Neuronal stem cell (in vitro differentiated cells): ENCODE data around the gene MSANTD2.
A peak's percentile ranks its signal among the peaks of the same experiment; 100 is the strongest.

ENCODE experiments used
- DNase-seq: peaks from one replicate; pipeline ENCODE4 v3.0.0-alpha.2; 2013; ENCODE audit warnings: low spot score
- H2AFZ ChIP-seq: one replicate; pipeline ENCODE4 v1.6.1; 2013; ENCODE audit warnings: mild to moderate bottlenecking, low read length, inconsistent platforms
- H2AK5ac ChIP-seq: 2 replicates; pipeline ENCODE4 v1.6.1; 2013; ENCODE audit warnings: low read depth, mild to moderate bottlenecking, inconsistent platforms, low read length, moderate library complexity, mixed read lengths
- H2BK120ac ChIP-seq: 2 replicates; pipeline ENCODE4 v1.6.1; 2013; ENCODE audit warnings: low read depth, mild to moderate bottlenecking, inconsistent platforms, low read length, moderate library complexity, mixed read lengths
- H2BK12ac ChIP-seq: one replicate; pipeline ENCODE4 v1.6.1; 2013; ENCODE audit warnings: low read length, inconsistent platforms
- H2BK15ac ChIP-seq: 2 replicates; pipeline ENCODE4 v1.6.1; 2013; ENCODE audit warnings: mild to moderate bottlenecking, low read length, inconsistent platforms, mixed read lengths
- H2BK5ac ChIP-seq: one replicate; pipeline ENCODE4 v1.6.1; 2013; ENCODE audit warnings: inconsistent platforms, mild to moderate bottlenecking, low read length, moderate library complexity
- H3K14ac ChIP-seq: one replicate; pipeline ENCODE4 v1.6.1; 2013; ENCODE audit warnings: low read length, inconsistent platforms
- H3K18ac ChIP-seq: 2 replicates; pipeline ENCODE4 v1.6.1; 2013; ENCODE audit warnings: low read length, inconsistent platforms
- H3K23ac ChIP-seq: 2 replicates; pipeline ENCODE4 v1.6.1; 2013; ENCODE audit warnings: low read depth, mild to moderate bottlenecking, mixed read lengths, low read length, inconsistent platforms; ENCODE audit not compliant: poor library complexity
- H3K27ac ChIP-seq: replicated peaks from 3 replicates; pipeline ENCODE4 v1.5.1; 2013; ENCODE audit warnings: low read length, inconsistent platforms
- H3K27me3 ChIP-seq, 3 experiments: 2 replicates each; pipeline ENCODE4 v1.6.1; 2013; ENCODE audit warnings: low read length in 3 of 3, mild to moderate bottlenecking in 2 of 3, inconsistent platforms in 1 of 3, low read depth in 1 of 3, mixed read lengths in 1 of 3, moderate library complexity in 1 of 3; ENCODE audit not compliant: control insufficient read depth in 3 of 3, insufficient read depth in 3 of 3
- H3K36me3 ChIP-seq, 2 donors: replicated peaks in 1 of 2; 2 replicates each; pipeline ENCODE4 v1.6.1; 2013; ENCODE audit warnings: low read length in 2 of 2; ENCODE audit not compliant: control insufficient read depth in 2 of 2, insufficient read depth in 2 of 2
- H3K4ac ChIP-seq: 2 replicates; pipeline ENCODE4 v1.6.1; 2013; ENCODE audit warnings: inconsistent platforms, mild to moderate bottlenecking, low read length, moderate library complexity
- H3K4me1 ChIP-seq, 2 donors: 1 replicate in 1 of 2; 2 replicates in 1 of 2; pipeline ENCODE4 v1.6.1; 2013; ENCODE audit warnings: low read length in 2 of 2, low read depth in 1 of 2; ENCODE audit not compliant: control insufficient read depth in 2 of 2, insufficient read depth in 1 of 2
- H3K4me2 ChIP-seq: one replicate; pipeline ENCODE4 v1.6.1; 2013; ENCODE audit warnings: mild to moderate bottlenecking, low read length, inconsistent platforms; ENCODE audit not compliant: insufficient read depth, poor library complexity, severe bottlenecking
- H3K4me3 ChIP-seq, 2 donors: 2 replicates each; pipeline ENCODE4 v1.5.1; 2013; ENCODE audit warnings: low read length in 2 of 2, mild to moderate bottlenecking in 2 of 2, inconsistent platforms in 1 of 2, moderate library complexity in 1 of 2
- H3K79me1 ChIP-seq: one replicate; pipeline ENCODE4 v1.6.1; 2013; ENCODE audit warnings: low read depth, mild to moderate bottlenecking, inconsistent platforms, low read length, moderate library complexity
- H3K9ac ChIP-seq: one replicate; pipeline ENCODE4 v1.6.1; 2013; ENCODE audit warnings: mild to moderate bottlenecking, low read depth, low read length, inconsistent platforms; ENCODE audit not compliant: poor library complexity
- H3K9me3 ChIP-seq, 2 donors: replicated peaks in 1 of 2; 2 replicates each; pipeline versions ENCODE3 to v1.6.1; 2013; ENCODE audit warnings: low read length in 2 of 2, mild to moderate bottlenecking in 2 of 2, inconsistent platforms in 1 of 2, low read depth in 1 of 2, mixed read lengths in 1 of 2, moderate library complexity in 1 of 2; ENCODE audit not compliant: control insufficient read depth in 2 of 2, insufficient read depth in 1 of 2
- H4K8ac ChIP-seq: one replicate; pipeline ENCODE4 v1.6.1; 2013; ENCODE audit warnings: low read depth, mild to moderate bottlenecking, inconsistent platforms, low read length, moderate library complexity
- H4K91ac ChIP-seq: one replicate; pipeline ENCODE4 v1.6.1; 2013; ENCODE audit warnings: low read length, low read depth, mild to moderate bottlenecking, inconsistent platforms; ENCODE audit not compliant: poor library complexity
- WGBS, 2 donors: extraction: QIAGEN DNeasy Blood & Tissue Kit; methylation state at CpG; one replicate each; pipeline ENCODE4 v1.1.7; 2013; ENCODE audit warnings: missing lambda C conversion rate in 2 of 2, mixed read lengths in 1 of 2; ENCODE audit not compliant: insufficient read length in 2 of 2, insufficient replicate concordance in 1 of 2; ENCODE audit errors: extremely low coverage in 2 of 2; 5-methylcytosine and 5-hydroxymethylcytosine counted together

The MSANTD2 gene

DNA sequence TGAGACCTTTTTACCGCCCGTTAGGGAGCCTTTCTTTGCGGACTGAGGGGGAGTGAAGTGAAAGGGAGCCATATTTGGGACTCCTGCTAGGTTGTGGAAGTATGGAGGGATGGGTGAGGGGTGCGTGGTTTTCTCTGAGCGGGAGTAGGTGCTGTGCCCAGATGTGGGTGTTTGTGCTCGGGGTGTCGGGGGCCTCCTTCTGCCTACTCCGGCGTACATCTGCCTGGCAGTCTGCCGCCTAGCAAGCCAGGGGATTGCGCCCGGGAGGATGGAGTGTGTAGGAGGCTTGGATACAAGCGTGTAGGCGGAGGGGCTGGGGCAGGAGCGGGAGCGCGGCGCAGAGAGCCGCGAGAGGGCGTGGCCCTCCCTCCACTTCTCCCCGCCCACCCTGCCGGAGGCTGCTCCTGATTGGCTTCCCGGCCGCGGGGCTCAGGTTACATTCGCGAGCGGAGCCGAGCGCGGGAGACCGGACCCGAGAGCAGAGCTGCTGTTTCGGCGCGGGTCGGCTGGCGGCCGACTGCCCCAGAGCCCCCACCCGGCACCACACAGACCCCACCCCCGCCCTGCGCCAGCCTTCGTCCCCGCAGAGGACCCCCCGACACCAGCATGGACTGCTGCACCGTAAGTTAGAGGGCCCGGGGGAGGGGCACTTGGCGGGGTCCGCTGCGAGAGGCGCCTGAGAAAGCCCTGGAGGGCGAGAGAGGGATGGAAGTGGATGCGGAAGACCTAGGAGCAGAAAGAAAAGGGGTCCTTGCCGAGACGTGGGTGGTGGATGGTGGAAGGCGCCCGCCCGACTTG lies 60.5 kb downstream of the MSANTD2 start, which contains the start of gene NRGN:
TSS of gene NRGN (plus strand) at position 464 of the 798 bp plus-strand sequence. CDS start at position 607, 143 bp downstream.
- Histone ChIP-seq H3K9ac (peak within 1 kb of the TSS; percentile 2), H2AFZ (peak within 1 kb of the TSS; percentile 82), H3K79me1 (no peaks in the 10 kb centered on the region), H2BK12ac (no peak within 1 kb of the TSS), H3K4ac (no peak within 1 kb of the TSS), H4K8ac (no peak within 1 kb of the TSS), H3K18ac (peak within 1 kb of the TSS; percentile 74), H2BK5ac (no peak within 1 kb of the TSS), H3K27me3 (peaks cover 3 to 66% (median 16%) of the 10 kb centered on the region in 3 experiments), H3K36me3 (peaks cover 0 to 3% of the 10 kb centered on the region in 2 donors), H4K91ac (no peak within 1 kb of the TSS), H3K9me3 (peaks cover 0 to 6% of the 10 kb centered on the region in 2 donors), H3K14ac (no peak within 1 kb of the TSS), H2AK5ac (no peak within 1 kb of the TSS), H3K27ac (no peak within 1 kb of the TSS), H2BK120ac (no peak within 1 kb of the TSS), H2BK15ac (no peak within 1 kb of the TSS), H3K4me1 (peaks cover 14 to 31% of the 10 kb centered on the region in 2 donors), H3K4me3 (peak within 1 kb of the TSS; percentile 55 to 80), H3K4me2 (peak within 1 kb of the TSS; percentile 78), H3K23ac (no peak within 1 kb of the TSS)
- DNase-seq = peak; percentile 92
- no CpG with 5 or more reads among the region's 59 CpGs for WGBS, 2 donors

- no peak overlapping the region for H2BK120ac ChIP-seq
- H2BK5ac ChIP-seq = no peak overlapping the region
- no peak overlapping the region for H2BK15ac ChIP-seq
- H2BK12ac ChIP-seq = no peak overlapping the region
- H3K27me3 ChIP-seq = peaks cover 3 to 58% (median 15%) of the 10 kb centered on the region in 3 experiments
- peaks cover 14 to 31% of the 10 kb centered on the region in 2 donors for H3K4me1 ChIP-seq
- H3K4ac ChIP-seq = no peak overlapping the region
- H3K4me3 ChIP-seq = peak overlapping the region in 1 of 2 donors; percentile 55
- DNase-seq = no peak
- no peak overlapping the region for H2AK5ac ChIP-seq
- H3K27ac ChIP-seq = no peak overlapping the region
- no peak overlapping the region for H3K23ac ChIP-seq
- WGBS, 2 donors = no CpG with 5 or more reads among the region's 21 CpGs
- no peak overlapping the region for H3K14ac ChIP-seq
- peaks cover 0 to 6% of the 10 kb centered on the region in 2 donors for H3K9me3 ChIP-seq
- peaks cover 0 to 3% of the 10 kb centered on the region in 2 donors for H3K36me3 ChIP-seq
- no peak overlapping the region for H4K91ac ChIP-seq
- H3K18ac ChIP-seq = peak overlapping the region; percentile 4
- peak overlapping the region; percentile 78 for H3K4me2 ChIP-seq
- no peak overlapping the region for H3K9ac ChIP-seq
- H4K8ac ChIP-seq = no peak overlapping the region
- H2AFZ ChIP-seq = peak overlapping the region; percentile 82
- H3K79me1 ChIP-seq = no peaks in the 10 kb centered on the region
Observed at GRCh38 chr11:124738713-124739478, 61.3 kb downstream of the MSANTD2 start.

GRCh38 chr11:124737638-124738305 lies 62.4 kb downstream of the MSANTD2 start:
- H3K4me2 ChIP-seq = no peak overlapping the region
- no peak overlapping the region for H2BK5ac ChIP-seq
- no CpG with 5 or more reads among the region's 7 CpGs for WGBS, 2 donors
- H3K23ac ChIP-seq = no peak overlapping the region
- H2BK120ac ChIP-seq = no peak overlapping the region
- H3K36me3 ChIP-seq = no peaks in the 10 kb centered on the region
- no peak overlapping the region for H3K4ac ChIP-seq
- no peak overlapping the region for H3K9ac ChIP-seq
- no peak overlapping the region for H3K27ac ChIP-seq
- H4K91ac ChIP-seq = no peak overlapping the region
- H2BK12ac ChIP-seq = no peak overlapping the region
- H3K4me1 ChIP-seq = peaks cover 14 to 31% of the 10 kb centered on the region in 2 donors
- no peak overlapping the region for H3K14ac ChIP-seq
- no peak overlapping the region for H2AK5ac ChIP-seq
- H2BK15ac ChIP-seq = no peak overlapping the region
- no peak overlapping the region for H4K8ac ChIP-seq
- H2AFZ ChIP-seq = peak overlapping the region; percentile 80
- H3K27me3 ChIP-seq = peaks cover 3 to 47% (median 12%) of the 10 kb centered on the region in 3 experiments
- peak overlapping the region; percentile 9 for H3K18ac ChIP-seq
- H3K79me1 ChIP-seq = no peaks in the 10 kb centered on the region
- peak overlapping the region in 1 of 2 donors; percentile 19 for H3K4me3 ChIP-seq
- DNase-seq = no peak
- H3K9me3 ChIP-seq = peaks cover 0 to 3% of the 10 kb centered on the region in 2 donors
